Activated CD4-positive, alpha-beta T cell treated with anti-CD3 and anti-CD28 coated beads for 48 hours (primary cell): ENCODE data around the gene FAP.

Source experiments
- DNase-seq: peaks from one replicate; pipeline ENCODE4 v3.0.0-alpha.2; 2020

FAP gene

DNA sequence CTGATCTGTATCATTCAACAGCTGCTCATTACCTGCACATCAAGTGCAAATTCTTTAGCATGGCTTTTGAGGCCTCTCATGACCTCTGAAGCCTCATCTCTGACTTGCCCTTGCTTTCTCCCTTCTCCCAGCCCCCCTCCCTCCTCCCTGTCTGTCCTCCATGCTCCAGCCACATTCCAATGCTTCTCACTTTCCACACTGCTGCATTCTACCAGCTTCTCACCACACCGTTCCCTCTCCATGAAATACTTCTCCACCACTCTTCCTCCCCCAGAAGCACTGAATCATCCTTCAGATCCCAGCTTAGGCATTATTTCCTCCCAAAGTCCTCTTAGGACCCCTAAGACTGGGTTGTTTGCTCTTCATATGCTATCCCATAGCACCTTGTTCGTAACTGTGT lies 118.1 kb downstream of the FAP start:
- no peak for DNase-seq

DNA sequence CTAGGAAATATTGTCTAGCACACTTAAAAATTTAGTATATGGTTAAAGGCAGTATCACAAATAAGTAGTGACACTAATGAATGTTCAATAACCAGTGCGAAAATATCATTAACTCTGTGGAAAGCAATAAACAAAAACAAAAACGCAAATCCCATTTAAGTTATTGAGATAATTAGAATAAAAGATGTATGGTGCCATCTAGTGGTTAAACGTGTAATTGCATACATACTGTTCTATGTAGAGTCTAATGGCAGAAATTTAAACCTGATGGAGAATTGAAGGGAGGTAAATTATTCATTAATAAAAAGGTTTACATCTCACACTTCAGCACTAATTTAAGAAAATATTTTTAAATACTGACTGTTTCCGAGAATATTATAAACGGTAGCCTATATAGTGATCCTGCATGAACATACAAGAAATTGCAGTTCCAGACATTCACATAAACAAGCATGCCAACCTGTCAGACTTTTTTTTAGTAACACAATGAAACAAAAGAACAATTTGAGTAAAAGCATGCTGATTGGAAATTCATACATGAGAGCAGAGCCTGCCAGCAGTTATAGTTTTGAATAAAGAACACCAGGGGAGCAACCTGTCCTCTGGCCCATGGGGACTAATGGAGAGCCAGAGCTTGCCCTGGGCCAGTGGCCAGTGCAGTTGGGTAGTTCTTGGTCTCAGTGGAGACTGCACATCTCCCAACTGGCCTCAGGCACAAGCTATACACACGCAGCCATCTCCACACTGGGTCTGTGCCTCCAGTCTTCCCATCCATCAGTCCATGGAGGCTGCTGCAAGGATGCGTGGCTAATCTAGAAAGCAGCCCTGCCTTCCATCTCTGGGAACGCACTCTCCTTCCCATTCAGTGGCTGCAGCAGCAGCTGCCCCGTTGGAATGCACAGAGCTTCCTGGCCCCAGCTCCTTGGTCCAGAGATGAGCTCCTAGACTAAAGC lies 119.2 kb downstream of the FAP start:
- no peak for DNase-seq
